Neural cell (in vitro differentiated cells): ENCODE measurements around the gene MOBP. TPM values are rescaled to one million over a fixed set of nuclear protein-coding genes. Genes with fewer than 3 reads are reported as not detected.

Source experiments
- H2AFZ ChIP-seq: fragments of 200-600, 300-800 bp; sonication (generic), shearing (Covaris generic); 2 replicates; pipeline ENCODE4 v1.6.0; 2014; ENCODE audit warnings: low read depth, mild to moderate bottlenecking, antibody characterized with exemption, low read length, moderate library complexity
- H3F3A ChIP-seq: fragments of 200-600 bp; shearing (Covaris generic); 2 replicates; pipeline ENCODE4 v1.6.1; 2016; ENCODE audit warnings: mild to moderate bottlenecking, moderate library complexity, mixed read lengths, antibody characterized with exemption, low read length; ENCODE audit not compliant: insufficient read depth, poor library complexity, severe bottlenecking
- H3K27ac ChIP-seq: fragments of 200-600, 300-800 bp; sonication (generic), shearing (Covaris generic); 2 replicates; pipeline ENCODE4 v1.5.1; 2014; ENCODE audit warnings: mild to moderate bottlenecking, low read length, moderate library complexity
- H3K27me3 ChIP-seq: fragments of 300-800, 200-600 bp; sonication (generic), shearing (Covaris generic); 2 replicates; pipeline ENCODE4 v1.6.0; 2014; ENCODE audit warnings: mild to moderate bottlenecking, low read depth, low read length, moderate library complexity; ENCODE audit not compliant: insufficient read depth
- H3K36me3 ChIP-seq: fragments of 300-800, 200-600 bp; sonication (generic), shearing (Covaris generic); 2 replicates; pipeline ENCODE4 v1.5.1; 2014; ENCODE audit warnings: mild to moderate bottlenecking, antibody characterized with exemption, low read length, moderate library complexity; ENCODE audit not compliant: insufficient read depth
- H3K4me2 ChIP-seq: fragments of 300-800, 200-600 bp; sonication (generic), shearing (Covaris generic); 2 replicates; pipeline ENCODE4 v1.6.0; 2014; ENCODE audit warnings: mild to moderate bottlenecking, low read length
- H3K4me3 ChIP-seq: fragments of 300-800, 200-600 bp; sonication (generic), shearing (Covaris generic); 2 replicates; pipeline ENCODE4 v1.5.1; 2014; ENCODE audit warnings: mild to moderate bottlenecking, low read length, moderate library complexity
- H3K79me2 ChIP-seq: fragments of 200-600 bp; shearing (Covaris generic); replicated peaks from 2 replicates; pipeline ENCODE4 v1.6.0; 2014; ENCODE audit warnings: mild to moderate bottlenecking, low read length, moderate library complexity; ENCODE audit not compliant: insufficient read depth
- H3K9ac ChIP-seq: fragments of 300-800, 200-600 bp; sonication (generic), shearing (Covaris generic); 2 replicates; pipeline ENCODE4 v1.6.1; 2016; ENCODE audit warnings: mild to moderate bottlenecking, low read length, mixed read lengths
- H3K9me2 ChIP-seq: fragments of 200-600 bp; shearing (Covaris generic); 2 replicates; pipeline ENCODE4 v1.6.1; 2016; ENCODE audit warnings: mild to moderate bottlenecking, low read length, mixed read lengths; ENCODE audit not compliant: insufficient read depth
- H3K9me3 ChIP-seq: fragments of 200-600, 300-800 bp; sonication (generic), shearing (Covaris generic); 2 replicates; pipeline ENCODE4 v1.6.1; 2016; ENCODE audit warnings: mild to moderate bottlenecking, mixed run types, low read length, moderate library complexity, mixed read lengths
- H4K20me1 ChIP-seq: fragments of 200-600 bp; shearing (Covaris generic); 2 replicates; pipeline ENCODE4 v1.6.1; 2016; ENCODE audit warnings: mild to moderate bottlenecking, mixed run types; ENCODE audit not compliant: insufficient read depth
- EP300 ChIP-seq: fragments of 450-650 bp; conservative IDR thresholded peaks from 2 replicates; pipeline ENCODE4 v1.6.1; 2014; ENCODE audit warnings: antibody characterized with exemption, mild to moderate bottlenecking, moderate library complexity; ENCODE audit not compliant: poor library complexity, severe bottlenecking
- EZH2 ChIP-seq: fragments of 200-600, 300-800 bp; shearing (Covaris generic), sonication (generic); IDR thresholded peaks from 2 replicates; pipeline ENCODE4 v1.6.1; 2014; ENCODE audit warnings: antibody characterized with exemption, low read length, borderline replicate concordance, mild to moderate bottlenecking; ENCODE audit not compliant: insufficient read depth, poor library complexity, severe bottlenecking
- MXI1 ChIP-seq: fragments of 450-650 bp; conservative IDR thresholded peaks from 2 replicates; pipeline ENCODE4 v1.6.1; 2014; ENCODE audit warnings: antibody characterized with exemption, mild to moderate bottlenecking; ENCODE audit not compliant: poor library complexity, severe bottlenecking
- POLR2AphosphoS5 ChIP-seq: IDR thresholded peaks from 2 replicates; pipeline ENCODE4 v1.6.1; 2012
- RAD21 ChIP-seq: fragments of 450-650 bp; conservative IDR thresholded peaks from 2 replicates; pipeline ENCODE4 v1.6.1; 2014; ENCODE audit warnings: antibody characterized with exemption, mild to moderate bottlenecking, moderate library complexity
- REST ChIP-seq: IDR thresholded peaks from 2 replicates; pipeline ENCODE4 v1.6.1; 2012; ENCODE audit warnings: borderline replicate concordance
- SMC3 ChIP-seq: fragments of 450-650 bp; conservative IDR thresholded peaks from 2 replicates; pipeline ENCODE4 v1.6.1; 2014; ENCODE audit warnings: antibody characterized with exemption, mild to moderate bottlenecking, moderate library complexity; ENCODE audit not compliant: poor library complexity
- TAF1 ChIP-seq: IDR thresholded peaks from 2 replicates; pipeline ENCODE4 v1.6.1; 2012; ENCODE audit warnings: low read depth
- polyA plus RNA-seq: library from polyadenylated mRNA; depleted of rRNA; stranded (reverse); fragments of >200 nt; gene quantifications from 2 replicates; pipeline ENCODE4 v1.2.3, GENCODE V29; 2014
- TF ChIP-seq, protein P1 (sequence below): fragments of 450-650 bp; IDR thresholded peaks from 2 replicates; pipeline ENCODE4 v1.5.1; 2014; ENCODE audit warnings: antibody characterized with exemption, mild to moderate bottlenecking, moderate library complexity; ENCODE audit not compliant: poor library complexity, severe bottlenecking

The MOBP gene
- polyA plus RNA-seq, 1 donor from 2014 or later: not detected

DNA sequence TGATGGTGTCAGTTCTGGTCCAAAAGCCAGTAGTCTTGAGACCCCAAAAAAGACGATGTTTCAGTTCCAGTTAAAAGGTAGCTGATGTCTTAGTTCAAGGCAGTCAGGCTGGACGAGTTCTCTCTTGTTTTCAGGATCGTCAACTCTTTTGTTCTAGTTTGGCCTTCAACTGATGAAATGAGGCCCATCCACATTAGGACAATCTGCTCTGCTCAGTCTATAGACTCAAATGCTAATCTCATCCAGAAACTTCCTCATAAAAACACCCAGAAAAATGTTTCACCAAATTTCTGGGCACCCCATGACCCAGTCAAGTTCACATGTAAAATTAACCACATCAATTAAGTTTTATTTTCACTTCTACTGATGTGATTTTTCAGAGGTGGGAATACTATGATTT is 74.0 kb downstream of the MOBP start:
- TF ChIP-seq SMC3: no peak
- TF ChIP-seq REST: no peak
- TF ChIP-seq MXI1: no peak
- TF ChIP-seq EP300: no peak
- TF ChIP-seq, protein P1, sequence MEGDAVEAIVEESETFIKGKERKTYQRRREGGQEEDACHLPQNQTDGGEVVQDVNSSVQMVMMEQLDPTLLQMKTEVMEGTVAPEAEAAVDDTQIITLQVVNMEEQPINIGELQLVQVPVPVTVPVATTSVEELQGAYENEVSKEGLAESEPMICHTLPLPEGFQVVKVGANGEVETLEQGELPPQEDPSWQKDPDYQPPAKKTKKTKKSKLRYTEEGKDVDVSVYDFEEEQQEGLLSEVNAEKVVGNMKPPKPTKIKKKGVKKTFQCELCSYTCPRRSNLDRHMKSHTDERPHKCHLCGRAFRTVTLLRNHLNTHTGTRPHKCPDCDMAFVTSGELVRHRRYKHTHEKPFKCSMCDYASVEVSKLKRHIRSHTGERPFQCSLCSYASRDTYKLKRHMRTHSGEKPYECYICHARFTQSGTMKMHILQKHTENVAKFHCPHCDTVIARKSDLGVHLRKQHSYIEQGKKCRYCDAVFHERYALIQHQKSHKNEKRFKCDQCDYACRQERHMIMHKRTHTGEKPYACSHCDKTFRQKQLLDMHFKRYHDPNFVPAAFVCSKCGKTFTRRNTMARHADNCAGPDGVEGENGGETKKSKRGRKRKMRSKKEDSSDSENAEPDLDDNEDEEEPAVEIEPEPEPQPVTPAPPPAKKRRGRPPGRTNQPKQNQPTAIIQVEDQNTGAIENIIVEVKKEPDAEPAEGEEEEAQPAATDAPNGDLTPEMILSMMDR: no peak
- TF ChIP-seq RAD21: no peak
- no peak for TF ChIP-seq EZH2
- no peak for TF ChIP-seq TAF1
- TF ChIP-seq POLR2AphosphoS5: no peak
- no peak overlapping the region for H2AFZ ChIP-seq

GRCh38 chr3:39541917-39542329 is 74.4 kb downstream of the MOBP start:
- H3K27ac ChIP-seq: peak overlapping the region; percentile 25

More for the DNA sequence above, 74.0 kb downstream of the MOBP start:
- Histone ChIP-seq H3F3A (no peaks in the 10 kb centered on the region), H3K9ac (no peak overlapping the region), H3K9me3 (no peaks in the 10 kb centered on the region), H4K20me1 (no peaks in the 10 kb centered on the region), H3K79me2 (no peaks in the 10 kb centered on the region), H3K4me3 (no peak overlapping the region), H3K27ac (no peak overlapping the region), H3K4me2 (no peak overlapping the region), H3K27me3 (no peaks in the 10 kb centered on the region), H3K36me3 (no peaks in the 10 kb centered on the region), H3K9me2 (no peaks in the 10 kb centered on the region)

More at GRCh38 chr3:39541917-39542329, 74.4 kb downstream of the MOBP start:
- no peaks in the 10 kb centered on the region for H3F3A ChIP-seq
- H3K4me3 ChIP-seq: no peak overlapping the region
- no peak overlapping the region for H2AFZ ChIP-seq
- H3K36me3 ChIP-seq: no peaks in the 10 kb centered on the region
- H3K4me2 ChIP-seq: no peak overlapping the region
- no peaks in the 10 kb centered on the region for H4K20me1 ChIP-seq
- H3K79me2 ChIP-seq: no peaks in the 10 kb centered on the region
- no peaks in the 10 kb centered on the region for H3K9me2 ChIP-seq
- no peak overlapping the region for H3K9ac ChIP-seq
- TF ChIP-seq MXI1 (peak; percentile 1), EP300 (no peak), RAD21 (peak; percentile 49), POLR2AphosphoS5 (no peak), SMC3 (peak; percentile 25), REST (no peak)
- TF ChIP-seq, protein P1: peak; percentile 57
- H3K27me3 ChIP-seq: no peaks in the 10 kb centered on the region
- H3K9me3 ChIP-seq: no peaks in the 10 kb centered on the region
